HCT116 (cell line): ENCODE measurements around the gene YBX2. TPM values are rescaled to one million over a fixed set of nuclear protein-coding genes. Genes with fewer than 3 reads are reported as not detected.

ENCODE experiments used
- ATAC-seq: fragments of 200-7000 bp; cut with Tn5 transposase; 2 replicates; pipeline ENCODE4 v1.9.1; 2020; ENCODE audit warnings: mild to moderate bottlenecking, moderate library complexity
- BruUV-seq: library from RNA; stranded (reverse); fragments of 400-500 nt; replicated peaks from 2 replicates; lab custom pipeline; 2021; lab: Mats Ljungman, UMichigan
- CTCF ChIA-PET: fragments of 300-600 bp; sonication (Branson Sonifier 250); formaldehyde crosslinking; loops from one replicate; lab custom pipeline; 2021; ENCODE audit warnings: antibody characterized with exemption; lab: Charles Lee
- POLR2A ChIA-PET: fragments of 300-600, 350-600 bp; sonication (Branson Sonifier 250); formaldehyde crosslinking; loops from one replicate; lab custom pipeline; 2021; ENCODE audit warnings: antibody characterized with exemption; lab: Charles Lee
- RAD21 ChIA-PET, 2 experiments: fragments of 300-600 bp; sonication (Branson Sonifier 250); formaldehyde crosslinking; loops; one replicate each; lab custom pipeline; 2023; ENCODE audit warnings: low total read pairs in 2 of 2; ENCODE audit not compliant: uncharacterized antibody in 2 of 2, unreplicated experiment in 2 of 2, low non-redundant PET in 1 of 2; lab: Charles Lee
- DNase-seq: peaks from one replicate; pipeline ENCODE4 v3.0.0-alpha.2; 2010; ENCODE audit warnings: low read depth, low spot score
- H2AFZ ChIP-seq: fragments of 200-600 bp; shearing (Covaris generic), sonication (generic); 2 replicates; pipeline ENCODE4 v1.6.1; 2017; ENCODE audit warnings: low read depth, mixed run types, mixed read lengths, antibody characterized with exemption, low read length; ENCODE audit not compliant: poor library complexity, severe bottlenecking
- H3K27ac ChIP-seq: 2 replicates; pipeline ENCODE4 v1.5.1; 2012; ENCODE audit warnings: low read depth, low read length
- H3K27me3 ChIP-seq: fragments of 200-600 bp; sonication (generic); 2 replicates; pipeline ENCODE4 v1.6.1; 2016; ENCODE audit warnings: mixed run types, low read length, mixed read lengths; ENCODE audit not compliant: insufficient read depth
- H3K36me3 ChIP-seq, 2 experiments: fragments of 200-500 bp in 1 of 2; fragments of 200-600 bp in 1 of 2; sonication (Bioruptor generic) in 1 of 2; sonication (generic) in 1 of 2; 2 replicates each; pipeline versions ENCODE4 v1.5.1 to v1.6.1; 2014 to 2016; ENCODE audit warnings: low read length in 2 of 2, inconsistent platforms in 1 of 2, mixed read lengths in 1 of 2, mixed run types in 1 of 2; ENCODE audit not compliant: insufficient read depth in 2 of 2, control insufficient read depth in 1 of 2
- H3K4me1 ChIP-seq, 2 experiments: fragments of 200-600 bp in 1 of 2; sonication (generic) in 1 of 2; 2 replicates each; pipeline versions ENCODE4 v1.5.1 to v1.6.1; 2012 to 2017; ENCODE audit warnings: low read length in 2 of 2, inconsistent platforms in 1 of 2, mild to moderate bottlenecking in 1 of 2, mixed read lengths in 1 of 2, mixed run types in 1 of 2, moderate library complexity in 1 of 2; ENCODE audit not compliant: insufficient read depth in 2 of 2, control insufficient read depth in 1 of 2
- H3K4me2 ChIP-seq: fragments of 200-600 bp; sonication (generic); 2 replicates; pipeline ENCODE4 v1.6.1; 2017; ENCODE audit warnings: mixed run types, low read length, mixed read lengths
- H3K4me3 ChIP-seq, 2 experiments: fragments of 200-600 bp in 1 of 2; sonication (generic) in 1 of 2; replicated peaks in 1 of 2; 2 replicates each; pipeline ENCODE4 v1.5.1; 2011 to 2016; ENCODE audit warnings: low read length in 2 of 2, control low read depth in 1 of 2, low read depth in 1 of 2, mild to moderate bottlenecking in 1 of 2, mixed read lengths in 1 of 2, mixed run types in 1 of 2
- H3K79me2 ChIP-seq: fragments of 200-600 bp; sonication (generic); 2 replicates; pipeline ENCODE4 v1.6.1; 2017; ENCODE audit warnings: mild to moderate bottlenecking, mixed run types, low read length, moderate library complexity, mixed read lengths; ENCODE audit not compliant: insufficient read depth
- H3K9ac ChIP-seq: fragments of 200-600 bp; sonication (generic); 2 replicates; pipeline ENCODE4 v1.6.1; 2016; ENCODE audit warnings: low read length, mixed read lengths
- H3K9me2 ChIP-seq: fragments of 200-600 bp; sonication (generic), shearing (Covaris generic); 2 replicates; pipeline ENCODE4 v1.6.1; 2017; ENCODE audit warnings: mixed run types, mild to moderate bottlenecking, moderate library complexity; ENCODE audit not compliant: insufficient read depth
- H3K9me3 ChIP-seq, 2 experiments: fragments of 200-500 bp in 1 of 2; fragments of 200-600 bp in 1 of 2; sonication (Bioruptor generic) in 1 of 2; sonication (generic) in 1 of 2; 2 replicates each; pipeline ENCODE4 v1.6.1; 2014 to 2017; ENCODE audit warnings: low read length in 2 of 2, mixed read lengths in 2 of 2, inconsistent platforms in 1 of 2, low read depth in 1 of 2, mild to moderate bottlenecking in 1 of 2, mixed run types in 1 of 2, moderate library complexity in 1 of 2; ENCODE audit not compliant: control insufficient read depth in 1 of 2, insufficient read depth in 1 of 2
- H4K20me1 ChIP-seq: fragments of 200-600 bp; sonication (generic), shearing (Covaris generic); 2 replicates; pipeline ENCODE4 v1.6.1; 2017; ENCODE audit warnings: mixed run types, mild to moderate bottlenecking, moderate library complexity; ENCODE audit not compliant: insufficient read depth
- CBX3 ChIP-seq: IDR thresholded peaks from 2 replicates; pipeline ENCODE4 v1.6.1; 2012; ENCODE audit warnings: low read depth
- CEBPB ChIP-seq: IDR thresholded peaks from 2 replicates; pipeline ENCODE4 v1.6.1; 2012; ENCODE audit warnings: low read depth
- EGR1 ChIP-seq: IDR thresholded peaks from 2 replicates; pipeline ENCODE4 v1.6.1; 2012; ENCODE audit warnings: low read depth
- EZH2 ChIP-seq: fragments of 200-600 bp; sonication (generic); IDR thresholded peaks from 2 replicates; pipeline ENCODE4 v1.6.1; 2017; ENCODE audit warnings: antibody characterized with exemption, mixed run types
- EZH2phosphoT487 ChIP-seq: fragments of 200-600 bp; IDR thresholded peaks from 2 replicates; pipeline ENCODE4 v1.6.1; 2018; ENCODE audit warnings: antibody characterized with exemption, borderline replicate concordance
- JUND ChIP-seq: IDR thresholded peaks from 2 replicates; pipeline ENCODE4 v1.6.1; 2012
- POLR2A ChIP-seq: IDR thresholded peaks from 2 replicates; pipeline ENCODE4 v1.7.0; 2011; ENCODE audit warnings: borderline replicate concordance; ENCODE audit not compliant: insufficient read depth, insufficient read length; ENCODE audit errors: extremely low read depth
- POLR2AphosphoS5 ChIP-seq: IDR thresholded peaks from 2 replicates; pipeline ENCODE4 v1.6.1; 2011; ENCODE audit warnings: mild to moderate bottlenecking, low read depth, low read length, moderate library complexity
- REST ChIP-seq: IDR thresholded peaks from 2 replicates; pipeline ENCODE4 v1.6.1; 2012; ENCODE audit warnings: low read depth
- SIN3A ChIP-seq: IDR thresholded peaks from 2 replicates; pipeline ENCODE4 v1.6.1; 2012; ENCODE audit warnings: low read depth
- SP1 ChIP-seq: IDR thresholded peaks from 2 replicates; pipeline ENCODE4 v1.6.1; 2012; ENCODE audit warnings: low read depth
- SRF ChIP-seq: IDR thresholded peaks from 2 replicates; pipeline ENCODE4 v1.6.1; 2012; ENCODE audit warnings: low read depth
- TCF7L2 ChIP-seq: IDR thresholded peaks from 2 replicates; pipeline ENCODE4 v1.7.0; 2011; ENCODE audit warnings: borderline replicate concordance, inconsistent platforms; ENCODE audit not compliant: insufficient read depth, insufficient read length; ENCODE audit errors: extremely low read depth
- YY1 ChIP-seq: IDR thresholded peaks from 2 replicates; pipeline ENCODE4 v1.6.1; 2011; ENCODE audit warnings: low read length, low read depth, moderate library complexity, mild to moderate bottlenecking; ENCODE audit not compliant: insufficient replicate concordance; ENCODE audit errors: extremely low read depth
- ZFX ChIP-seq: fragments of 450-650 bp; IDR thresholded peaks from 2 replicates; pipeline ENCODE4 v1.6.1; 2017
- intact Hi-C: fragments of 100-400 bp; cut with micrococcal nuclease; formaldehyde crosslinking; loops from 2 replicates; pipeline ENCODE4 v1.10.0; 2022
- total RNA-seq: library from RNA; stranded (reverse); gene quantifications from one replicate; pipeline ENCODE4 v1.2.1, GENCODE V29; 2021; ENCODE audit not compliant: unreplicated experiment
- TF ChIP-seq, protein P1 (sequence below): IDR thresholded peaks from 2 replicates; pipeline ENCODE4 v1.6.1; 2012
- TF ChIP-seq, protein P2 (sequence below): IDR thresholded peaks from 2 replicates; pipeline ENCODE4 v1.6.1; 2012

Gene YBX2
- total RNA-seq, 1 experiment from 2014 or later = 2.3 TPM

DNA sequence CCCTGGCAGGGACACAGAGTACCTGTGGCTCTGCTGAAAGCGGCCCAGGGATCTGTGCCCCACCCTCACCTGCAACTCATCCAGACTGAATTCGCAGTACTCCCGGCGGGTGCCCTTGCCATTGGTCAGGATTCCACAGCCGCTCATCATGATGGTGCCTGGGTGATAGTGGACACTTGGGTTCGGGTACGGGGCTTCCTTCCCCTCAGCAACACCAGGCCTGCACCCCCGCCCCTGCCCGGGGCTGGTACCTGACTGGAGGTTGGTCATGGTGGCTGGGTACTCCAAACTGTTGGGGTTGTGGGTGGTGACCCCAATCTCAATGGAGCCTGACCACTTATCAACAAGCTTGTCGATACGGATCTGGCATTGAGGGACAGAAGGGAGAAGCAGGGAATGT lies 31.7 kb upstream of the YBX2 start:
- ChIA-PET CTCF (no interaction called here), POLR2A (interaction anchor here (0.6 kb wide), 1 partner anchor 529 kb away, joined by 4 read pairs; no protein-coding TSS in a partner anchor), RAD21 (no interaction called here)
- ATAC-seq (no peak), DNase-seq (no peak)
- BruUV-seq = no TSS peak
- H3K4me3 ChIP-seq = no peak overlapping the region
- H3K9me2 ChIP-seq = no peaks in the 10 kb centered on the region
- intact Hi-C loops = no loop called here
- peaks cover 20% of the 10 kb centered on the region; the same call in 1 of the 2 replicates for H3K79me2 ChIP-seq
- H2AFZ ChIP-seq = no peak overlapping the region
- peaks cover 3 to 29% of the 10 kb centered on the region in 2 experiments; a peak in 3 of 4 replicates for H3K4me1 ChIP-seq
- no peak for TF ChIP-seq CEBPB
- TF ChIP-seq SRF = no peak
- TF ChIP-seq, protein P1, sequence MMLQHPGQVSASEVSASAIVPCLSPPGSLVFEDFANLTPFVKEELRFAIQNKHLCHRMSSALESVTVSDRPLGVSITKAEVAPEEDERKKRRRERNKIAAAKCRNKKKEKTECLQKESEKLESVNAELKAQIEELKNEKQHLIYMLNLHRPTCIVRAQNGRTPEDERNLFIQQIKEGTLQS = no peak
- no peak for TF ChIP-seq JUND
- TF ChIP-seq POLR2A = no peak
- TF ChIP-seq SP1 = no peak
- no peak for TF ChIP-seq CBX3
- TF ChIP-seq SIN3A = no peak
- TF ChIP-seq POLR2AphosphoS5 = no peak
- no peak for TF ChIP-seq ZFX
- TF ChIP-seq EZH2phosphoT487 = no peak
- TF ChIP-seq YY1 = no peak
- no peak for TF ChIP-seq EZH2
- TF ChIP-seq TCF7L2 = no peak
- no peak for TF ChIP-seq EGR1
- TF ChIP-seq REST = no peak
- TF ChIP-seq, protein P2, sequence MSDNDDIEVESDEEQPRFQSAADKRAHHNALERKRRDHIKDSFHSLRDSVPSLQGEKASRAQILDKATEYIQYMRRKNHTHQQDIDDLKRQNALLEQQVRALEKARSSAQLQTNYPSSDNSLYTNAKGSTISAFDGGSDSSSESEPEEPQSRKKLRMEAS = no peak
- H3K27me3 ChIP-seq = no peaks in the 10 kb centered on the region
- no peak overlapping the region for H3K27ac ChIP-seq
- no peaks in the 10 kb centered on the region for H4K20me1 ChIP-seq
- H3K4me2 ChIP-seq = no peak overlapping the region
- peaks cover 24 to 39% of the 10 kb centered on the region in 2 experiments; a peak in 3 of 4 replicates for H3K36me3 ChIP-seq
- no peak overlapping the region for H3K9ac ChIP-seq
- no peaks in the 10 kb centered on the region for H3K9me3 ChIP-seq
